GM23338 (cell line): ENCODE data around the gene SELENOT. TPM values are rescaled to one million over a fixed set of nuclear protein-coding genes. Genes with fewer than 3 reads are reported as not detected.

Experiments
- ATAC-seq: fragments of 200-7000 bp; cut with Tn5 transposase; 3 replicates; pipeline ENCODE4 v1.9.1; 2020
- DNase-seq: peaks from one replicate; pipeline ENCODE4 v3.0.0-alpha.2; 2015; ENCODE audit warnings: low spot score
- H2AFZ ChIP-seq: fragments of 200-600 bp; sonication (generic); 2 replicates; pipeline ENCODE4 v1.8.0; 2016; ENCODE audit warnings: antibody characterized with exemption, mild to moderate bottlenecking, moderate library complexity
- H3F3A ChIP-seq: fragments of 200-600 bp; sonication (generic); replicated peaks from 2 replicates; pipeline ENCODE4 v1.8.0; 2017; ENCODE audit warnings: antibody characterized with exemption, mixed run types, low read depth
- H3K27ac ChIP-seq: fragments of 200-600 bp; sonication (generic); 2 replicates; pipeline ENCODE4 v1.6.1; 2016; ENCODE audit warnings: low read depth
- H3K27me3 ChIP-seq: fragments of 200-600 bp; sonication (generic); 2 replicates; pipeline ENCODE4 v1.8.0; 2016; ENCODE audit warnings: mild to moderate bottlenecking, mixed run types, moderate library complexity; ENCODE audit not compliant: insufficient read depth
- H3K36me3 ChIP-seq: fragments of 200-600 bp; sonication (generic); 2 replicates; pipeline ENCODE4 v1.8.0; 2016; ENCODE audit warnings: mild to moderate bottlenecking; ENCODE audit not compliant: insufficient read depth
- H3K4me1 ChIP-seq: fragments of 200-600 bp; sonication (generic); 2 replicates; pipeline ENCODE4 v1.8.0; 2016; ENCODE audit warnings: mild to moderate bottlenecking, moderate library complexity; ENCODE audit not compliant: insufficient read depth
- H3K4me2 ChIP-seq: fragments of 200-600 bp; sonication (generic); 2 replicates; pipeline ENCODE4 v1.7.1; 2017; ENCODE audit warnings: mixed run types
- H3K4me3 ChIP-seq: fragments of 200-600 bp; sonication (generic); 2 replicates; pipeline ENCODE4 v1.6.1; 2016; ENCODE audit warnings: mixed run types
- H3K79me2 ChIP-seq: fragments of 200-600 bp; sonication (generic); replicated peaks from 2 replicates; pipeline ENCODE4 v1.8.0; 2017; ENCODE audit warnings: mild to moderate bottlenecking; ENCODE audit not compliant: insufficient read depth
- H3K9me2 ChIP-seq: fragments of 200-600 bp; sonication (generic); 2 replicates; pipeline ENCODE4 v1.8.0; 2017; ENCODE audit not compliant: insufficient read depth
- H4K20me1 ChIP-seq: fragments of 200-600 bp; sonication (generic); replicated peaks from 2 replicates; pipeline ENCODE4 v1.8.0; 2017; ENCODE audit warnings: mild to moderate bottlenecking; ENCODE audit not compliant: insufficient read depth
- H3K27ac Mint-ChIP-seq: 2 replicates; pipeline ENCODE4 v1.8.0; 2020; ENCODE audit warnings: inconsistent platforms, mild to moderate bottlenecking, moderate library complexity, mixed read lengths
- H3K27me3 Mint-ChIP-seq: 3 replicates; pipeline ENCODE4 v1.8.0; 2022; ENCODE audit warnings: low read depth, mild to moderate bottlenecking, moderate library complexity, mixed read lengths, inconsistent platforms; ENCODE audit not compliant: insufficient read depth, poor library complexity
- H3K36me3 Mint-ChIP-seq: 3 replicates; pipeline ENCODE4 v1.8.0; 2021; ENCODE audit warnings: low read depth, mild to moderate bottlenecking, inconsistent platforms, moderate library complexity, mixed read lengths
- H3K4me1 Mint-ChIP-seq: 3 replicates; pipeline ENCODE4 v1.8.0; 2020; ENCODE audit warnings: mild to moderate bottlenecking, inconsistent platforms, mixed read lengths
- H3K4me3 Mint-ChIP-seq: 3 replicates; pipeline ENCODE4 v1.8.0; 2021; ENCODE audit warnings: moderate library complexity, mild to moderate bottlenecking, inconsistent platforms, mixed read lengths
- H3K9me3 Mint-ChIP-seq: 3 replicates; pipeline ENCODE4 v1.8.0; 2020; ENCODE audit warnings: moderate library complexity, mild to moderate bottlenecking, inconsistent platforms, mixed read lengths
- CREB1 ChIP-seq: fragments of 250-450 bp; sonication (Bioruptor Pico); IDR thresholded peaks from 2 replicates; pipeline ENCODE4 v1.5.0; 2020; ENCODE audit warnings: low read depth, mild to moderate bottlenecking, moderate library complexity
- EZH2 ChIP-seq: fragments of 200-600 bp; sonication (generic); IDR thresholded peaks from one replicate; pipeline ENCODE4 v1.8.0; 2017; ENCODE audit warnings: antibody characterized with exemption, mild to moderate bottlenecking, low read depth; ENCODE audit not compliant: unreplicated experiment
- EZH2phosphoT487 ChIP-seq: fragments of 200-600 bp; sonication (generic); IDR thresholded peaks from one replicate; pipeline ENCODE4 v1.8.1; 2018; ENCODE audit warnings: antibody characterized with exemption; ENCODE audit not compliant: unreplicated experiment
- JUNB ChIP-seq: IDR thresholded peaks from one replicate; pipeline ENCODE4 v1.6.1; 2016; ENCODE audit warnings: antibody characterized with exemption; ENCODE audit not compliant: unreplicated experiment
- NANOG ChIP-seq: IDR thresholded peaks from 2 replicates; pipeline ENCODE4 v1.6.1; 2016; ENCODE audit warnings: antibody characterized with exemption, borderline replicate concordance
- POLR2AphosphoS5 ChIP-seq: IDR thresholded peaks from 2 replicates; pipeline ENCODE4 v1.6.1; 2016; ENCODE audit warnings: antibody characterized with exemption, low read depth
- STAT1 ChIP-seq: IDR thresholded peaks from one replicate; pipeline ENCODE4 v1.6.1; 2016; ENCODE audit warnings: antibody characterized with exemption; ENCODE audit not compliant: unreplicated experiment
- ZNF114 ChIP-seq: fragments of 250-450 bp; sonication (Bioruptor Pico); IDR thresholded peaks from 2 replicates; pipeline ENCODE4 v1.5.0; 2020; ENCODE audit warnings: mild to moderate bottlenecking, moderate library complexity
- ZNF331 ChIP-seq: fragments of 250-450 bp; sonication (Bioruptor Pico); IDR thresholded peaks from 2 replicates; pipeline ENCODE4 v1.5.0; 2020; ENCODE audit warnings: low read depth, mild to moderate bottlenecking, moderate library complexity
- long read RNA-seq: library from polyadenylated mRNA; unstranded; transcript quantifications from one replicate; pipeline ENCODE4 v2.0.0, GENCODE V29; 2020; ENCODE audit not compliant: unreplicated experiment
- polyA plus RNA-seq: library from polyadenylated mRNA; unstranded; fragments of >200 nt; fragmentation: Nextera tagmentation; extraction: Ambion mirVana; gene quantifications from 2 replicates; pipeline ENCODE4 v1.2.1, GENCODE V29; 2016
- total RNA-seq: library from RNA; depleted of rRNA; stranded (reverse); fragments of >200 nt; shearing (Covaris generic); gene quantifications from 2 replicates; pipeline ENCODE4 v1.2.3, GENCODE V29; 2014; rRNA removed
- TF ChIP-seq, protein P1 (sequence below): IDR thresholded peaks from 2 replicates; pipeline ENCODE4 v1.6.1; 2016; ENCODE audit warnings: antibody characterized with exemption
- TF ChIP-seq, protein P2 (sequence below): IDR thresholded peaks from one replicate; pipeline ENCODE4 v1.6.1; 2018; ENCODE audit warnings: antibody characterized with exemption; ENCODE audit not compliant: unreplicated experiment
- TF ChIP-seq, protein P3 (sequence below), 2 experiments: fragments of 200-600 bp in 1 of 2; sonication (generic) in 1 of 2; conservative IDR thresholded peaks; 2 replicates each; pipeline versions ENCODE4 v1.5.1 to v1.6.1; 2016 to 2017; ENCODE audit warnings: antibody characterized with exemption in 2 of 2, low read depth in 2 of 2, mild to moderate bottlenecking in 2 of 2, moderate library complexity in 1 of 2

Gene SELENOT, protein sequence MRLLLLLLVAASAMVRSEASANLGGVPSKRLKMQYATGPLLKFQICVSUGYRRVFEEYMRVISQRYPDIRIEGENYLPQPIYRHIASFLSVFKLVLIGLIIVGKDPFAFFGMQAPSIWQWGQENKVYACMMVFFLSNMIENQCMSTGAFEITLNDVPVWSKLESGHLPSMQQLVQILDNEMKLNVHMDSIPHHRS
- total RNA-seq, result 56.1 and 61.9 TPM in 2 replicates
- 51.3 and 61.3 TPM in 2 replicates for polyA plus RNA-seq
- long read RNA-seq, transcript SELENOT-202 (6 exons, 3,469 nt), result major isoform, 59 of 65 reads
- long read RNA-seq, partial matches to known transcripts, result 1 of 65 reads
- long read RNA-seq, other reads (novel, unspliced or antisense), result 3 of 65 reads

DNA sequence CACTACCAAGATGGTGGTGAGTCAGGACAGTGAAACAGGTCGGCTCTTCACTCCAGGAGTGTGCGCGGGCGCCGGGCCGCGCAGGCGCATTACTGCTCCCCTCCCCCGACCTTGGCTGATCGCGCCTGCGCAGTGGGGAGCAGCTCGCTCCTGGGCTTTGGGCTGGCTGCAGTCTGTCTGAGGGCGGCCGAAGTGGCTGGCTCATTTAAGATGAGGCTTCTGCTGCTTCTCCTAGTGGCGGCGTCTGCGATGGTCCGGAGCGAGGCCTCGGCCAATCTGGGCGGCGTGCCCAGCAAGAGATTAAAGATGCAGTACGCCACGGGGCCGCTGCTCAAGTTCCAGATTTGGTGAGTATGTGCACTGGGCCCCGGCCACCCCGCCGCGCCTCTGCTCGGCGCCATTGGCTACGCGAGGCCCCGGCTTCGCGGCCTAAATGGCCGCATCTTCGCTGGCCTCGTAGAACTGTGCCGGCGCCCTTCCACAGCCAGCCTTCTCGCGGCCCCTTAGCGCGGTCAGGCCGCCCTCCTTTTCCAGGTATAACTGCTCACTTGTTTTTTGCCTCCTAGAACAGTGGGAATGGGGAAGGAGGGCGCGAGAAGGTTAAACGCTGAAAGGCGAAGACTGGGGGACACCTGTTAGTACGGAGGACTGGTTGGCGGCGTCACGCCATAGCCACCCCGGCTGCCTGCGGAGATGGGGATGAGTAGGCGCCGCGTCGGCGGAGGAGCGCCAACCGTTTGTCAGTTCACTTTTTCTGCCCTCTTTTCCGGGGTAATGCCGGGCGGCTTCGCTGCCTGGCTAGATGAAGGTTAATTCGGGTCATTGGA lies at the start of gene SELENOT:
Gene SELENOT (plus strand): TSS at position 169 of the 827 bp plus-strand sequence. CDS start 42 bp downstream, at position 211.
- Histone ChIP-seq H3K79me2 (peaks cover 63% of the 10 kb centered on the region), H3K4me3 (peak within 1 kb of the TSS; percentile 81), H3K4me2 (peak within 1 kb of the TSS; percentile 90), H3F3A (no peaks in the 10 kb centered on the region), H3K9me2 (no peaks in the 10 kb centered on the region), H2AFZ (no peak within 1 kb of the TSS), H3K27ac (peak within 1 kb of the TSS; percentile 83), H3K4me1 (peaks cover 56% of the 10 kb centered on the region), H3K36me3 (no peaks in the 10 kb centered on the region), H4K20me1 (peaks cover 2% of the 10 kb centered on the region; the same call in 1 of the 2 replicates), H3K27me3 (no peaks in the 10 kb centered on the region)
- Mint-ChIP-seq H3K27me3 (peaks cover 15% of the 10 kb centered on the region), H3K9me3 (no peaks in the 10 kb centered on the region), H3K4me1 (peaks cover 59% of the 10 kb centered on the region), H3K36me3 (peaks cover 23% of the 10 kb centered on the region; the same call in 2 of the 3 replicates), H3K27ac (peak within 1 kb of the TSS; percentile 98), H3K4me3 (peak within 1 kb of the TSS; percentile 93)
- DNase-seq (peak; percentile 94), ATAC-seq (peak; percentile 78)
- TF ChIP-seq STAT1 (no peak), POLR2AphosphoS5 (peak; percentile 99), NANOG (no peak), CREB1 (CRISPR knock-in tag) (peak; percentile 35; the same call in 1 of the 2 replicates), EZH2phosphoT487 (no peak), JUNB (no peak), EZH2 (no peak), ZNF331 (CRISPR knock-in tag) (no peak), ZNF114 (no peak)
- TF ChIP-seq, protein P1, sequence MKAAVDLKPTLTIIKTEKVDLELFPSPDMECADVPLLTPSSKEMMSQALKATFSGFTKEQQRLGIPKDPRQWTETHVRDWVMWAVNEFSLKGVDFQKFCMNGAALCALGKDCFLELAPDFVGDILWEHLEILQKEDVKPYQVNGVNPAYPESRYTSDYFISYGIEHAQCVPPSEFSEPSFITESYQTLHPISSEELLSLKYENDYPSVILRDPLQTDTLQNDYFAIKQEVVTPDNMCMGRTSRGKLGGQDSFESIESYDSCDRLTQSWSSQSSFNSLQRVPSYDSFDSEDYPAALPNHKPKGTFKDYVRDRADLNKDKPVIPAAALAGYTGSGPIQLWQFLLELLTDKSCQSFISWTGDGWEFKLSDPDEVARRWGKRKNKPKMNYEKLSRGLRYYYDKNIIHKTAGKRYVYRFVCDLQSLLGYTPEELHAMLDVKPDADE, result 0 out of 2 replicates have a peak, but pooled peaks have one; percentile 33
- TF ChIP-seq, protein P2, sequence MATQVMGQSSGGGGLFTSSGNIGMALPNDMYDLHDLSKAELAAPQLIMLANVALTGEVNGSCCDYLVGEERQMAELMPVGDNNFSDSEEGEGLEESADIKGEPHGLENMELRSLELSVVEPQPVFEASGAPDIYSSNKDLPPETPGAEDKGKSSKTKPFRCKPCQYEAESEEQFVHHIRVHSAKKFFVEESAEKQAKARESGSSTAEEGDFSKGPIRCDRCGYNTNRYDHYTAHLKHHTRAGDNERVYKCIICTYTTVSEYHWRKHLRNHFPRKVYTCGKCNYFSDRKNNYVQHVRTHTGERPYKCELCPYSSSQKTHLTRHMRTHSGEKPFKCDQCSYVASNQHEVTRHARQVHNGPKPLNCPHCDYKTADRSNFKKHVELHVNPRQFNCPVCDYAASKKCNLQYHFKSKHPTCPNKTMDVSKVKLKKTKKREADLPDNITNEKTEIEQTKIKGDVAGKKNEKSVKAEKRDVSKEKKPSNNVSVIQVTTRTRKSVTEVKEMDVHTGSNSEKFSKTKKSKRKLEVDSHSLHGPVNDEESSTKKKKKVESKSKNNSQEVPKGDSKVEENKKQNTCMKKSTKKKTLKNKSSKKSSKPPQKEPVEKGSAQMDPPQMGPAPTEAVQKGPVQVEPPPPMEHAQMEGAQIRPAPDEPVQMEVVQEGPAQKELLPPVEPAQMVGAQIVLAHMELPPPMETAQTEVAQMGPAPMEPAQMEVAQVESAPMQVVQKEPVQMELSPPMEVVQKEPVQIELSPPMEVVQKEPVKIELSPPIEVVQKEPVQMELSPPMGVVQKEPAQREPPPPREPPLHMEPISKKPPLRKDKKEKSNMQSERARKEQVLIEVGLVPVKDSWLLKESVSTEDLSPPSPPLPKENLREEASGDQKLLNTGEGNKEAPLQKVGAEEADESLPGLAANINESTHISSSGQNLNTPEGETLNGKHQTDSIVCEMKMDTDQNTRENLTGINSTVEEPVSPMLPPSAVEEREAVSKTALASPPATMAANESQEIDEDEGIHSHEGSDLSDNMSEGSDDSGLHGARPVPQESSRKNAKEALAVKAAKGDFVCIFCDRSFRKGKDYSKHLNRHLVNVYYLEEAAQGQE, result no peak
- TF ChIP-seq, protein P3, sequence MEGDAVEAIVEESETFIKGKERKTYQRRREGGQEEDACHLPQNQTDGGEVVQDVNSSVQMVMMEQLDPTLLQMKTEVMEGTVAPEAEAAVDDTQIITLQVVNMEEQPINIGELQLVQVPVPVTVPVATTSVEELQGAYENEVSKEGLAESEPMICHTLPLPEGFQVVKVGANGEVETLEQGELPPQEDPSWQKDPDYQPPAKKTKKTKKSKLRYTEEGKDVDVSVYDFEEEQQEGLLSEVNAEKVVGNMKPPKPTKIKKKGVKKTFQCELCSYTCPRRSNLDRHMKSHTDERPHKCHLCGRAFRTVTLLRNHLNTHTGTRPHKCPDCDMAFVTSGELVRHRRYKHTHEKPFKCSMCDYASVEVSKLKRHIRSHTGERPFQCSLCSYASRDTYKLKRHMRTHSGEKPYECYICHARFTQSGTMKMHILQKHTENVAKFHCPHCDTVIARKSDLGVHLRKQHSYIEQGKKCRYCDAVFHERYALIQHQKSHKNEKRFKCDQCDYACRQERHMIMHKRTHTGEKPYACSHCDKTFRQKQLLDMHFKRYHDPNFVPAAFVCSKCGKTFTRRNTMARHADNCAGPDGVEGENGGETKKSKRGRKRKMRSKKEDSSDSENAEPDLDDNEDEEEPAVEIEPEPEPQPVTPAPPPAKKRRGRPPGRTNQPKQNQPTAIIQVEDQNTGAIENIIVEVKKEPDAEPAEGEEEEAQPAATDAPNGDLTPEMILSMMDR (conservative IDR thresholded peaks at IDR 0.05; ENCODE audit: low read depth in 2 of 2), result peak in 1 of 2 experiments; percentile 17; a peak in 2 of 4 replicates
